Neural cell (in vitro differentiated cells): Measurements from ENCODE around the gene STAU1. TPM values are rescaled to one million over a fixed set of nuclear protein-coding genes. Genes with fewer than 3 reads are reported as not detected.
A peak's percentile ranks its signal among the peaks of the same experiment; 100 is the strongest.
"Not testable (repeated sequence)": the region's sequence is repeated elsewhere in the genome, so short reads cannot be mapped to it uniquely, and the experiment has no call there.

ENCODE experiments used
- H2AFZ ChIP-seq: fragments of 200-600, 300-800 bp; sonication (generic), shearing (Covaris generic); 2 replicates; pipeline ENCODE4 v1.6.0; 2014; ENCODE audit warnings: low read depth, mild to moderate bottlenecking, antibody characterized with exemption, low read length, moderate library complexity
- H3F3A ChIP-seq: fragments of 200-600 bp; shearing (Covaris generic); 2 replicates; pipeline ENCODE4 v1.6.1; 2016; ENCODE audit warnings: mild to moderate bottlenecking, moderate library complexity, mixed read lengths, antibody characterized with exemption, low read length; ENCODE audit not compliant: insufficient read depth, poor library complexity, severe bottlenecking
- H3K27ac ChIP-seq: fragments of 200-600, 300-800 bp; sonication (generic), shearing (Covaris generic); 2 replicates; pipeline ENCODE4 v1.5.1; 2014; ENCODE audit warnings: mild to moderate bottlenecking, low read length, moderate library complexity
- H3K27me3 ChIP-seq: fragments of 300-800, 200-600 bp; sonication (generic), shearing (Covaris generic); 2 replicates; pipeline ENCODE4 v1.6.0; 2014; ENCODE audit warnings: mild to moderate bottlenecking, low read depth, low read length, moderate library complexity; ENCODE audit not compliant: insufficient read depth
- H3K36me3 ChIP-seq: fragments of 300-800, 200-600 bp; sonication (generic), shearing (Covaris generic); 2 replicates; pipeline ENCODE4 v1.5.1; 2014; ENCODE audit warnings: mild to moderate bottlenecking, antibody characterized with exemption, low read length, moderate library complexity; ENCODE audit not compliant: insufficient read depth
- H3K4me2 ChIP-seq: fragments of 300-800, 200-600 bp; sonication (generic), shearing (Covaris generic); 2 replicates; pipeline ENCODE4 v1.6.0; 2014; ENCODE audit warnings: mild to moderate bottlenecking, low read length
- H3K4me3 ChIP-seq: fragments of 300-800, 200-600 bp; sonication (generic), shearing (Covaris generic); 2 replicates; pipeline ENCODE4 v1.5.1; 2014; ENCODE audit warnings: mild to moderate bottlenecking, low read length, moderate library complexity
- H3K79me2 ChIP-seq: fragments of 200-600 bp; shearing (Covaris generic); replicated peaks from 2 replicates; pipeline ENCODE4 v1.6.0; 2014; ENCODE audit warnings: mild to moderate bottlenecking, low read length, moderate library complexity; ENCODE audit not compliant: insufficient read depth
- H3K9ac ChIP-seq: fragments of 300-800, 200-600 bp; sonication (generic), shearing (Covaris generic); 2 replicates; pipeline ENCODE4 v1.6.1; 2016; ENCODE audit warnings: mild to moderate bottlenecking, low read length, mixed read lengths
- H3K9me2 ChIP-seq: fragments of 200-600 bp; shearing (Covaris generic); 2 replicates; pipeline ENCODE4 v1.6.1; 2016; ENCODE audit warnings: mild to moderate bottlenecking, low read length, mixed read lengths; ENCODE audit not compliant: insufficient read depth
- H3K9me3 ChIP-seq: fragments of 200-600, 300-800 bp; sonication (generic), shearing (Covaris generic); 2 replicates; pipeline ENCODE4 v1.6.1; 2016; ENCODE audit warnings: mild to moderate bottlenecking, mixed run types, low read length, moderate library complexity, mixed read lengths
- H4K20me1 ChIP-seq: fragments of 200-600 bp; shearing (Covaris generic); 2 replicates; pipeline ENCODE4 v1.6.1; 2016; ENCODE audit warnings: mild to moderate bottlenecking, mixed run types; ENCODE audit not compliant: insufficient read depth
- CTCF ChIP-seq: fragments of 450-650 bp; IDR thresholded peaks from 2 replicates; pipeline ENCODE4 v1.5.1; 2014; ENCODE audit warnings: antibody characterized with exemption, mild to moderate bottlenecking, moderate library complexity; ENCODE audit not compliant: poor library complexity, severe bottlenecking
- EP300 ChIP-seq: fragments of 450-650 bp; conservative IDR thresholded peaks from 2 replicates; pipeline ENCODE4 v1.6.1; 2014; ENCODE audit warnings: antibody characterized with exemption, mild to moderate bottlenecking, moderate library complexity; ENCODE audit not compliant: poor library complexity, severe bottlenecking
- EZH2 ChIP-seq: fragments of 200-600, 300-800 bp; shearing (Covaris generic), sonication (generic); IDR thresholded peaks from 2 replicates; pipeline ENCODE4 v1.6.1; 2014; ENCODE audit warnings: antibody characterized with exemption, low read length, borderline replicate concordance, mild to moderate bottlenecking; ENCODE audit not compliant: insufficient read depth, poor library complexity, severe bottlenecking
- MXI1 ChIP-seq: fragments of 450-650 bp; conservative IDR thresholded peaks from 2 replicates; pipeline ENCODE4 v1.6.1; 2014; ENCODE audit warnings: antibody characterized with exemption, mild to moderate bottlenecking; ENCODE audit not compliant: poor library complexity, severe bottlenecking
- POLR2AphosphoS5 ChIP-seq: IDR thresholded peaks from 2 replicates; pipeline ENCODE4 v1.6.1; 2012
- RAD21 ChIP-seq: fragments of 450-650 bp; conservative IDR thresholded peaks from 2 replicates; pipeline ENCODE4 v1.6.1; 2014; ENCODE audit warnings: antibody characterized with exemption, mild to moderate bottlenecking, moderate library complexity
- REST ChIP-seq: IDR thresholded peaks from 2 replicates; pipeline ENCODE4 v1.6.1; 2012; ENCODE audit warnings: borderline replicate concordance
- SMC3 ChIP-seq: fragments of 450-650 bp; conservative IDR thresholded peaks from 2 replicates; pipeline ENCODE4 v1.6.1; 2014; ENCODE audit warnings: antibody characterized with exemption, mild to moderate bottlenecking, moderate library complexity; ENCODE audit not compliant: poor library complexity
- TAF1 ChIP-seq: IDR thresholded peaks from 2 replicates; pipeline ENCODE4 v1.6.1; 2012; ENCODE audit warnings: low read depth
- polyA plus RNA-seq: library from polyadenylated mRNA; depleted of rRNA; stranded (reverse); fragments of >200 nt; gene quantifications from 2 replicates; pipeline ENCODE4 v1.2.3, GENCODE V29; 2014

The STAU1 gene
- polyA plus RNA-seq, 1 donor from 2014 or later = 43.1 TPM

DNA sequence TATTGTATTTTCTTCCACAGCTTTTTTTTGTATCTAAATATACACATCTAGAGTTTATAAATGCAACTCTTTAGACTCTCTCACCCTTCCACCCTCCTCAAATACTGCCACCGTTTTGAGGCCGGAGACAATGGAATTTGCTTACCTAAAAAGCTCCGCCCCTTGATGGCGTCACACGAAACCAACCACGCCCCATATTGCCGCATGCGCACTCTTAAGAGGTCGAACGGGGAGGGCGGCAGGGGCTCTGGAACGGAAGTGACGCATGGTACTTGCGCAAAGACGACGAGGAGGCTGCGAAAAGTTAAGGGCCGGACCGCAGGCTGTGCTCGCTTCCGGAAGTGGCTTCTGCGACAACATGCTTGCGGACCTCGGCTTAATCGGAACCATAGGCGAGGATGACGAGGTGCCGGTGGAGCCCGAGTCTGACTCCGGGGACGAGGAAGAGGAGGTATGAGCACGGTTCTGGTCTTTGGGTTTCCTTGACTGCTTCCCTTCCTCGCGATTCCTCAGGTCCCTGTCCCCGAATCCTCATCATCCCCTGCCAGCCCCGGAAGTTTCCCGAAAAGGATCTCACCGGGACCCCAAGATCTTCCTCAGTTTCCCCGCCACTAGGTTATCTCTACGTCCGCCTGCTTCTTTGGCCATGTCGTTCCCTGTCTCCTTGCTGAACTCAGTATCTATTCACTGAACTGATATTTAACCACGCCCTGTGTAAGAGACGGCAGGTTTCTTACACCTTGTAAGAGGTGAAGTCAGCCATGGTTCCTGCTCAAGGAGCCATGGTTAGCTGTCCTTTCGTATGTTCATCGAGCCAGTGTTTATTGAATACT lies 31.2 kb upstream of the STAU1 start, which contains the start of gene DDX27:
DDX27 (plus strand) TSS at position 326 of the 833 bp plus-strand sequence; CDS start at position 359, 33 bp downstream.
- Histone ChIP-seq H4K20me1 (no peaks in the 10 kb centered on the region), H3K79me2 (peaks cover 14% of the 10 kb centered on the region), H3K27ac (peak within 1 kb of the TSS; percentile 86), H3K9me2 (no peaks in the 10 kb centered on the region), H3K36me3 (peaks cover 5% of the 10 kb centered on the region), H3K4me2 (peak within 1 kb of the TSS; percentile 68), H3K9me3 (no peaks in the 10 kb centered on the region), H3K4me3 (peak within 1 kb of the TSS; percentile 92), H3K9ac (peak within 1 kb of the TSS; percentile 80), H3K27me3 (no peaks in the 10 kb centered on the region), H3F3A (no peaks in the 10 kb centered on the region), H2AFZ (peak within 1 kb of the TSS; percentile 84)
- TF ChIP-seq MXI1 (peak; percentile 96), RAD21 (no peak), POLR2AphosphoS5 (peak; percentile 89), REST (peak; percentile 90), EZH2 (no peak), TAF1 (peak; percentile 77), SMC3 (peak; percentile 21), EP300 (peak; percentile 40)

DNA sequence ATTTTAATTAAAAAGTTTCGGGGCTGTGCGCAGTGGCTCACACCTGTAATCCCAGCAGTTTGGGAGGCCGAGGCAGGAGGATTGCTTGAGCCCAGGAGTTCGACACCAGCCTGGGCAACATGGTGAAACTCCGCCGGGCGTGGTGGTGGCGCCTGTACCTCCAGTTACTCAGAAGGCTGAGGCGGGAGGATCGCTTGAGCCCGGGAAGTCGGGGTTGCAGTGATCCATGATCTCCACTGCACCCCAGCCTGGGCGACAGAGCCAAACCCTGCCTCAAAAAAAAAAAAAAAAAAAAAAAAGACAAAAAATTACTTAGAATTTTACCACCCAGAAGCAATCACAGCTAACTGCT lies 30.6 kb upstream of the STAU1 start:
- H3K9me3 ChIP-seq, H3K27me3 ChIP-seq, H3F3A ChIP-seq, H3K9me2 ChIP-seq, H4K20me1 ChIP-seq, H3K36me3 ChIP-seq: not testable (repeated sequence)
- Histone ChIP-seq H3K79me2 (peaks cover 14% of the 10 kb centered on the region), H2AFZ (peak overlapping the region; percentile 49), H3K9ac (peak overlapping the region; percentile 80), H3K27ac (peak overlapping the region; percentile 86), H3K4me3 (peak overlapping the region; percentile 92), H3K4me2 (peak overlapping the region; percentile 55)

DNA sequence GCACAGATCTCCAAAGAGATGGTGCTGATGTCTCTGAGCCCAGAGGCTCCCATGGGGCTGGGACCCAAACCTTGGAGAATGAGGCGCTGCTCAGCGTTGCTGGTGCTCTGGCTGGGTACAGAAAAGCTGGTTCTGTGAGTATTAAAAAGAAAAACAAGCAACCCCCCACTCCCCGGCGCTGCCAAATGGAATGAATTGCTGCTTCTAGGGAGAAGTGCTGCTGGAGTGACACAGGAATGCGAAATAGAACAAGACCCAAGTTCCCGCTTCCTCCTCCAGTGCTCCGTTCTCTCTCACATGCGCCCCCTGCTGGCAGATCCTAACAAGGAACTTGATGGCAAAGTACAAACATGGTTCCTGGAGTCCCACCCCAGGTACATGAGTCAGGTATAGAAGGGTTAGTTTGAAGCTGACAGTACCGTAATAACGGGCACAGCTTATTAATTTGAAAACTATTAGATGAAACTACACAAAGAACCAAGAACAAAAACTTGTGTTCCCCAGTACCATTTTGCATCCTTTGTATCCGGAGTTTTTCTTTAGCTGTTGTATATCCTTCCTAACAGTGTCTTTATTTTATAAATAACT lies 29.0 kb upstream of the STAU1 start:
- Histone ChIP-seq H3K27me3 (no peaks in the 10 kb centered on the region), H3K9ac (no peak overlapping the region), H3K4me3 (no peak overlapping the region), H3K9me3 (no peaks in the 10 kb centered on the region), H2AFZ (no peak overlapping the region), H3K27ac (no peak overlapping the region), H3F3A (no peaks in the 10 kb centered on the region), H3K36me3 (no peaks in the 10 kb centered on the region), H4K20me1 (no peaks in the 10 kb centered on the region), H3K79me2 (peaks cover 14% of the 10 kb centered on the region), H3K4me2 (no peak overlapping the region), H3K9me2 (no peaks in the 10 kb centered on the region)
- peak; percentile 15 for TF ChIP-seq MXI1
- no peak for TF ChIP-seq REST
- peak; percentile 85 for TF ChIP-seq SMC3
- no peak for TF ChIP-seq POLR2AphosphoS5
- no peak for TF ChIP-seq EP300
- TF ChIP-seq TAF1 = no peak
- peak; percentile 72 for TF ChIP-seq RAD21
- TF ChIP-seq CTCF = peak; percentile 77
- no peak for TF ChIP-seq EZH2
